Panc1 (cell line): Measurements from ENCODE around the gene GBX1. TPM values are rescaled to one million over a fixed set of nuclear protein-coding genes. Genes with fewer than 3 reads are reported as not detected.

Source experiments
- ATAC-seq: fragments of 200-7000 bp; cut with Tn5 transposase; 2 replicates; pipeline ENCODE4 v1.9.1; 2020; ENCODE audit warnings: mild to moderate bottlenecking, moderate library complexity
- BruUV-seq: library from RNA; stranded (reverse); fragments of 400-500 nt; replicated peaks from 2 replicates; lab custom pipeline; 2021; lab: Mats Ljungman, UMichigan
- CTCF ChIA-PET: fragments of 300-600 bp; sonication (Branson Sonifier 250); formaldehyde crosslinking; loops from one replicate; lab custom pipeline; 2022; ENCODE audit warnings: antibody characterized with exemption; lab: Charles Lee
- POLR2A ChIA-PET: fragments of 300-600 bp; sonication (Branson Sonifier 250); formaldehyde crosslinking; loops from one replicate; lab custom pipeline; 2022; ENCODE audit warnings: antibody characterized with exemption; lab: Charles Lee
- DNase-seq: peaks from one replicate; pipeline ENCODE4 v3.0.0-alpha.2; 2010; ENCODE audit warnings: low read depth, low spot score
- H3K27ac ChIP-seq: 2 replicates; pipeline ENCODE4 v1.5.1; 2011; ENCODE audit warnings: mild to moderate bottlenecking, low read length, inconsistent platforms
- H3K27me3 ChIP-seq: fragments of 200-500 bp; sonication (Bioruptor generic); 2 replicates; pipeline ENCODE4 v1.6.0; 2014; ENCODE audit warnings: low read length, inconsistent platforms; ENCODE audit not compliant: control insufficient read depth, insufficient read depth
- H3K36me3 ChIP-seq: fragments of 200-500 bp; sonication (Bioruptor generic); 2 replicates; pipeline ENCODE4 v1.5.1; 2014; ENCODE audit warnings: inconsistent platforms, mild to moderate bottlenecking, low read length, moderate library complexity; ENCODE audit not compliant: control insufficient read depth, insufficient read depth
- H3K4me1 ChIP-seq: 2 replicates; pipeline ENCODE4 v1.5.1; 2011; ENCODE audit warnings: inconsistent platforms, mild to moderate bottlenecking, low read length, moderate library complexity; ENCODE audit not compliant: control insufficient read depth, insufficient read depth
- H3K4me3 ChIP-seq, 2 experiments: 2 replicates each; pipeline ENCODE4 v1.5.1; 2011 to 2012; ENCODE audit warnings: low read depth in 2 of 2, low read length in 2 of 2, mild to moderate bottlenecking in 2 of 2, inconsistent platforms in 1 of 2, moderate library complexity in 1 of 2
- H3K9me3 ChIP-seq: fragments of 200-500 bp; sonication (Bioruptor generic); 2 replicates; pipeline ENCODE4 v1.5.1; 2014; ENCODE audit warnings: low read depth, mild to moderate bottlenecking, inconsistent platforms, low read length, moderate library complexity; ENCODE audit not compliant: control insufficient read depth, insufficient read depth
- POLR2AphosphoS5 ChIP-seq: IDR thresholded peaks from 2 replicates; pipeline ENCODE4 v1.6.1; 2012; ENCODE audit warnings: mild to moderate bottlenecking, low read depth, low read length, moderate library complexity
- SIN3A ChIP-seq: IDR thresholded peaks from 2 replicates; pipeline ENCODE4 v1.6.1; 2012; ENCODE audit warnings: low read depth, mild to moderate bottlenecking, low read length, moderate library complexity, borderline replicate concordance; ENCODE audit not compliant: insufficient read depth
- TCF7L2 ChIP-seq: IDR thresholded peaks from 2 replicates; pipeline ENCODE4 v1.6.1; 2011; ENCODE audit warnings: mild to moderate bottlenecking, low read depth, low read length, inconsistent platforms
- in situ Hi-C: cut with HindIII; loops from 2 replicates; pipeline ENCODE4 v1.10.0; 2016; ENCODE audit warnings: low sequenced_read_pairs, low pct_unique_long_range_greater_than_20kb
- intact Hi-C: fragments of 100-400 bp; cut with micrococcal nuclease; formaldehyde crosslinking; loops from one replicate; pipeline ENCODE4 v1.10.0; 2022; ENCODE audit not compliant: unreplicated experiment
- total RNA-seq: library from RNA; stranded (reverse); gene quantifications from one replicate; pipeline ENCODE4 v1.2.1, GENCODE V29; 2021; ENCODE audit not compliant: unreplicated experiment
- TF ChIP-seq, protein P1 (sequence below): fragments of 450-650 bp; IDR thresholded peaks from 2 replicates; pipeline ENCODE4 v1.5.1; 2017; ENCODE audit warnings: mild to moderate bottlenecking
- TF ChIP-seq, protein P2 (sequence below), 2 experiments: IDR thresholded peaks; 2 replicates each; pipeline ENCODE4 v1.6.1; 2011 to 2012; ENCODE audit warnings: low read depth in 2 of 2, control low read depth in 1 of 2, low read length in 1 of 2, mild to moderate bottlenecking in 1 of 2, moderate library complexity in 1 of 2; ENCODE audit not compliant: insufficient read depth in 1 of 2

GBX1 gene
- total RNA-seq, 1 experiment from 2014 or later = not detected

DNA sequence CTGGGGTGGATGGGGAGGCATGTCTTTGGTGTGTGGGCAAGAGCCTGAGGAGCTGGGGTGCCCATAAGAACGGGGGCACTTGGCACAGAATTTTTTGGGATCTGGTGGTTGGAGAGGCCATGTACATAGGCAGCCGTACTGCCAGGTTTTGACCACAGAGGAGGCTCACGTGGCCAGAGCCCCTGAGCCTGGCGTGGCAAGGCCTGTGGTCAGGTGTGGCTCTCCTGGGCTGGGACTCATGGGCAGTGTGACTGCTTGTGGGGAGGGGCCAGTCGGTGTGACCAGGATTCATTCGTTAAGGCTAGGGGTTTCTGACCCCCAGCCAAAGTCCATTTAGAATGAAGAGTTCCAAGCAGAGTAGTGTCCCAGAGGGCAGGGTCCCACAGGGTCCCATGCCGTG, 43.0 kb downstream of the GBX1 start:
- H3K27me3 ChIP-seq = no peaks in the 10 kb centered on the region
- TF ChIP-seq POLR2AphosphoS5 = no peak
- TF ChIP-seq, protein P1, sequence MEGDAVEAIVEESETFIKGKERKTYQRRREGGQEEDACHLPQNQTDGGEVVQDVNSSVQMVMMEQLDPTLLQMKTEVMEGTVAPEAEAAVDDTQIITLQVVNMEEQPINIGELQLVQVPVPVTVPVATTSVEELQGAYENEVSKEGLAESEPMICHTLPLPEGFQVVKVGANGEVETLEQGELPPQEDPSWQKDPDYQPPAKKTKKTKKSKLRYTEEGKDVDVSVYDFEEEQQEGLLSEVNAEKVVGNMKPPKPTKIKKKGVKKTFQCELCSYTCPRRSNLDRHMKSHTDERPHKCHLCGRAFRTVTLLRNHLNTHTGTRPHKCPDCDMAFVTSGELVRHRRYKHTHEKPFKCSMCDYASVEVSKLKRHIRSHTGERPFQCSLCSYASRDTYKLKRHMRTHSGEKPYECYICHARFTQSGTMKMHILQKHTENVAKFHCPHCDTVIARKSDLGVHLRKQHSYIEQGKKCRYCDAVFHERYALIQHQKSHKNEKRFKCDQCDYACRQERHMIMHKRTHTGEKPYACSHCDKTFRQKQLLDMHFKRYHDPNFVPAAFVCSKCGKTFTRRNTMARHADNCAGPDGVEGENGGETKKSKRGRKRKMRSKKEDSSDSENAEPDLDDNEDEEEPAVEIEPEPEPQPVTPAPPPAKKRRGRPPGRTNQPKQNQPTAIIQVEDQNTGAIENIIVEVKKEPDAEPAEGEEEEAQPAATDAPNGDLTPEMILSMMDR = no peak
- TF ChIP-seq, protein P2, sequence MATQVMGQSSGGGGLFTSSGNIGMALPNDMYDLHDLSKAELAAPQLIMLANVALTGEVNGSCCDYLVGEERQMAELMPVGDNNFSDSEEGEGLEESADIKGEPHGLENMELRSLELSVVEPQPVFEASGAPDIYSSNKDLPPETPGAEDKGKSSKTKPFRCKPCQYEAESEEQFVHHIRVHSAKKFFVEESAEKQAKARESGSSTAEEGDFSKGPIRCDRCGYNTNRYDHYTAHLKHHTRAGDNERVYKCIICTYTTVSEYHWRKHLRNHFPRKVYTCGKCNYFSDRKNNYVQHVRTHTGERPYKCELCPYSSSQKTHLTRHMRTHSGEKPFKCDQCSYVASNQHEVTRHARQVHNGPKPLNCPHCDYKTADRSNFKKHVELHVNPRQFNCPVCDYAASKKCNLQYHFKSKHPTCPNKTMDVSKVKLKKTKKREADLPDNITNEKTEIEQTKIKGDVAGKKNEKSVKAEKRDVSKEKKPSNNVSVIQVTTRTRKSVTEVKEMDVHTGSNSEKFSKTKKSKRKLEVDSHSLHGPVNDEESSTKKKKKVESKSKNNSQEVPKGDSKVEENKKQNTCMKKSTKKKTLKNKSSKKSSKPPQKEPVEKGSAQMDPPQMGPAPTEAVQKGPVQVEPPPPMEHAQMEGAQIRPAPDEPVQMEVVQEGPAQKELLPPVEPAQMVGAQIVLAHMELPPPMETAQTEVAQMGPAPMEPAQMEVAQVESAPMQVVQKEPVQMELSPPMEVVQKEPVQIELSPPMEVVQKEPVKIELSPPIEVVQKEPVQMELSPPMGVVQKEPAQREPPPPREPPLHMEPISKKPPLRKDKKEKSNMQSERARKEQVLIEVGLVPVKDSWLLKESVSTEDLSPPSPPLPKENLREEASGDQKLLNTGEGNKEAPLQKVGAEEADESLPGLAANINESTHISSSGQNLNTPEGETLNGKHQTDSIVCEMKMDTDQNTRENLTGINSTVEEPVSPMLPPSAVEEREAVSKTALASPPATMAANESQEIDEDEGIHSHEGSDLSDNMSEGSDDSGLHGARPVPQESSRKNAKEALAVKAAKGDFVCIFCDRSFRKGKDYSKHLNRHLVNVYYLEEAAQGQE (IDR thresholded peaks at IDR 0.05; ENCODE audit: insufficient read depth in 1 of 2, low read depth in 2 of 2, low read length in 1 of 2) = no peak
- no peak for TF ChIP-seq TCF7L2
- no peak for TF ChIP-seq SIN3A
- no peak overlapping the region for H3K27ac ChIP-seq
- BruUV-seq = no TSS peak
- CTCF ChIA-PET = interaction anchor here (1.0 to 1.2 kb wide), 3 partner anchors 17 to 46 kb away, joined by 4 to 6 read pairs (median 6); no protein-coding TSS in a partner anchor
- intact Hi-C loops (loop anchor here (1.0 to 5.0 kb wide), 2 partner anchors 48 to 178 kb away; no protein-coding TSS in a partner anchor), in situ Hi-C loops (no loop called here)
- no peak for DNase-seq
- no peak for ATAC-seq
- no peak overlapping the region for H3K4me3 ChIP-seq
- H3K36me3 ChIP-seq = no peaks in the 10 kb centered on the region
- POLR2A ChIA-PET = no interaction called here
- no peaks in the 10 kb centered on the region for H3K9me3 ChIP-seq
- no peaks in the 10 kb centered on the region for H3K4me1 ChIP-seq

DNA sequence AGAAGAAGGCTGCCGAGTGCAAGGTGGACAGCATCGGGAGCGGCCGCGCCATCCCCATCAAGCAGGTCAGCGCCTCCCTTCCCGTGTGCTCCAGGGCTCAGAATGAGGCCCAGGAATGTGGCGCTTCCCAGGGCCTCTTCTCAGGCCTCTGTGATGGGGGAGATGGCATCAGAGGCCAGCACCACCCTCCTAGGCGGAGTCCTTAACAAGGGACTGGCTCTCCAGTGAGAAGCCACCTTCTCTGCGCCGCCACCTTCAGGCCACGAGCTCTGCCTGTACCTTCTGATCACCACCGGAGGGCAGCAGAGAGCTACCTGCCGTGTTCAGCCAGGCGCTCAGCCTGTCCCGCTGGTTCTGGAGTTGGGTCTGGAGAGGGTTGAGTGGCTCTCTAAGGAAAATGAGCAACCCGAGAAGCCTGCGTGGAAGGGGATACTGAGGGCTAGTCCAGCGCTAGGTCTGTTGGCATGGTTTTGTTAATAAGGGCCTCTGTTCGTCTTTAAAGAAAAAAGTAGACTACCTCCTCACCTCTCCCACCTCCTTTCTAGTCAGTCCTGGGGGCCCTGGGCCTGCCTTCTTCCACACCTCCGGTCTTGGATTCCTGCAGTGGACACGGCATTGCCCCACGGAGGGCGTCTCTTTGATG, 43.6 kb downstream of the GBX1 start:
- BruUV-seq = no TSS peak
- ATAC-seq = peak; percentile 94
- H3K4me3 ChIP-seq = no peak overlapping the region
- no peaks in the 10 kb centered on the region for H3K9me3 ChIP-seq
- no peaks in the 10 kb centered on the region for H3K36me3 ChIP-seq
- in situ Hi-C loops = no loop called here
- H3K27ac ChIP-seq = no peak overlapping the region
- TF ChIP-seq POLR2AphosphoS5 (no peak), SIN3A (no peak), TCF7L2 (no peak)
- TF ChIP-seq, protein P1 = peak; percentile 99
- TF ChIP-seq, protein P2 (IDR thresholded peaks at IDR 0.05; ENCODE audit: insufficient read depth in 1 of 2, low read depth in 2 of 2, low read length in 1 of 2) = 0 out of 4 replicates have a peak, but pooled peaks of 1 of the 2 experiments have one; percentile 17
- intact Hi-C loops = loop anchor here (1.0 to 5.0 kb wide), 2 partner anchors 48 to 178 kb away; no protein-coding TSS in a partner anchor
- CTCF ChIA-PET = interaction anchor here (0.6 to 1.2 kb wide), 4 partner anchors 18 to 46 kb away, joined by 4 to 6 read pairs (median 5); no protein-coding TSS in a partner anchor
- DNase-seq = peak; percentile 78
- H3K4me1 ChIP-seq = no peaks in the 10 kb centered on the region
- H3K27me3 ChIP-seq = no peaks in the 10 kb centered on the region
- POLR2A ChIA-PET = interaction anchor here (0.5 kb wide), 1 partner anchor 61 kb away, joined by 8 read pairs; no protein-coding TSS in a partner anchor
